ENCODE measurements around the gene ZNF185.

The ZNF185 gene

GRCh38 chrX:152897222-152898131 lies at the start of gene ZNF185:
Gene ZNF185, plus strand, starts transcription at chrX:152898067. Its CDS starts 16,423 bp downstream, at chrX:152914490.
- DNase-seq (ENCODE audit: low read depth in 3 of 3, low spot score in 1 of 3) = no peak

DNA sequence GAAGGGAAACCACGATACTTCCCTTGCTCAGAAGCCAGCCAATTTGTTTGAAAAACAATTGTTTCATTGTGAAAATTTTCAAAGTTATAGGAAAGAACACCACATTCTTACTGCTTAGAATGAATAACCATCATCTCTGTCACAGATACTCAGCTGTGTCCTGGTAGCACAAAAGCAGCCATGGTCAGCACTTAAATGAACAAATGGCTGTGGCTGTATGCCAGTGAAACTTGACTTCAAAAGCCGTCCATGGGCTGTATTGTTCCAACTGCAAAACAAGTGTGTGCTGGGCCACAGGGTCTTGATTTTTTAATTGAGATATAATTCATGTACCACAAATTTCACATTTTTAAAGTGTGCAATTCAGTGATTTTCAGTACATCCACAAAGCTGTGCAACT lies 47.4 kb upstream of the ZNF185 start:
- no peak for DNase-seq (ENCODE audit: low read depth in 3 of 3, low spot score in 1 of 3)

DNA sequence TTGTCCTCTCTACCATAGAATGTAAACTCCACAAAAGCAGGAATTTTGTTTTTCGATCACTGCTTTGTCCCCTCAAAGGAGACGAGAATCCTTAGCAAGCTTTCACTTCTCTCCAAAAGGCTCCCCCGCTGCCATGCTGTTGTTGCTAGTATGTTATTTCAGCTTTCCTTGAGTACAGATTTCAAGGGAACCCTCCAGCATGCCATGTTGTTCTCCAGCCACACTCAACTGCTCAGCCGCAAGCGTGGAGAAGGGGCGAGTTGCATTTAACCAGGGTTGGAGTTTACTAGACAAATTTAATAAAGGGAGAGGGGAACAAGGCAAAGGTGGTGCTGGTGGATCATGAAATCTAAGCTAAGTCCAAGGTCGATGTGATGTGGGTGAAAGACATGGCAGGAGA lies 43.9 kb upstream of the ZNF185 start:
- no peak for DNase-seq (ENCODE audit: low read depth in 3 of 3, low spot score in 1 of 3)

GRCh38 chrX:152861116-152861515 lies 36.8 kb upstream of the ZNF185 start:
- DNase-seq (ENCODE audit: low read depth in 3 of 3, low spot score in 1 of 3) = no peak

DNA sequence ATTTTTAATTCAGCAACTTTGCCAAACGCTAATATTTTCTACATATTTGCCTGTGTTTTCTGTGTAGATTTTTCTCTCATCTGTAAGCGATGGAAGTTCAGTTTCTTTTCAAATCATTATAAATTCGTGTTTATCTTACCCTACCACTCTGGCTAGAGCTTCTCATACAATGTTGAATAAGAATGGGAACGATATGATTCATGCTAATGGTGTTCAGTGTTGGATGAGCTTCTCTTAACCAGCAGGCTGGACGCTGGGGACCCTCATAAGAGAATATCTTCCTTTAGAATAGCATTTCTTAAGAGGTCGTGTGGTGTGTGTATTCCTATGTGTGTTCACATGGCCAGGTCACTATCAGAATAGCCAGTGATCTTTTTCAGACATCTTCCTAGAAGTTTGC lies 36.0 kb upstream of the ZNF185 start:
- DNase-seq (ENCODE audit: low read depth in 3 of 3, low spot score in 1 of 3) = no peak

GRCh38 chrX:152865232-152865920 lies 32.5 kb upstream of the ZNF185 start:
- no peak for DNase-seq (ENCODE audit: low read depth in 3 of 3, low spot score in 1 of 3)

DNA sequence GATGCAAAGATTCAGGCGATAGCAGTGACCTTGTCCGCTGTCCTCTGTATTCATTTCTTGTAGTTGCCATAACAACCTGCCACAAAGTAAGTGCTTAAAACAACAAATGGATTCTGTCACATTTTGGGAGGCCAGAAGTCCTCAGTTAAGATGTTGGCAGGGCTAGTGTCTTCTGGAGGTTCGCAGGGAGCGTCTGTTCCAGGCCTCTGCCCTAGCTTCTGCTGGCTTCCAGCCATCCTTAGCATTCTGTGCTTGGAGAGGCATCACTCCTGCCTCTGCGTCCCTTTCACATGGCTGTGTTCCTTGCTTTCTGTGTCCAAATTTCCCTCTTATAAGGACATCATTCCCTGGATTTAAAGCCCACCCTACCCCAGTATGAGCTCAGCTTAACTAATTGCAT lies 31.5 kb upstream of the ZNF185 start:
- no peak for DNase-seq (ENCODE audit: low read depth in 3 of 3, low spot score in 1 of 3)

DNA sequence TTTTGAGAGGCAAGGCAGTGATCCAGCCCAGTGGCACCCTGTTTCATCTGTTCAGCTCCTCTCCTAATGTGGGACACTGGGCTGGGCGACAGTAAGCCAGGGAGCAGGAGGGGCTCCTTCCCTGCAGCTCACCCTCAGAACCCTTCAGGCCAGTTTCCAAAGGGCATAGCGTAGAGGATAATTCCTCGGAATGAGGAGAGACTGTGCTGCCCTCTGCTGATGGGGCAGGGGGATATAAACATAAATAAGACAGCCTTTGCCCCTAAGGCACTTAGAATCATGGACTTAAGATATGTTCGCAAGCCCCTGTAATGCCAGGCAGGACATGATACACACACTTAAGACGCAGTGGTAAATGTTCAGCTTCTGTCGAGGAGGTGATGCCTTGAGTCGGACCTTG lies 27.9 kb upstream of the ZNF185 start:
- DNase-seq (ENCODE audit: low read depth in 3 of 3, low spot score in 1 of 3) = no peak

DNA sequence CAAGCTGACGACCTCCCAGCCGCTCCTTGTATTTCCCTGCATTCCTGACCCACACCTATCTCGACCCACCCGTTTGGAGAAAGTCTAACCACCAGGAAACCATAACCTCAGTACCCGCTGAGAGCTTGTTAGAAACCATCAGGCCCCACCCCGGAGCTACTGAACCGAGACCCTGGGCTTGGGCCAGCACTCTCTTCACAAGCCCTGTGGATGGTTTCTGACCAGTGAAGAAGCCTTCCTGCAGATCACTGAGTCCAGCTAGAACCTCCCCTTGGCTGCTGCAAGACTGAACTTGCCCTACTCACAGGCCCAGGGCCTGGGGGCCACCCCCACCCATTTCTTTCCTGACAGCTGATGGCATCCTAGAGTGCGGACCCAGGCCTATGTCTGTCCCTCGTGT lies 26.6 kb upstream of the ZNF185 start:
- DNase-seq (ENCODE audit: low read depth in 3 of 3, low spot score in 1 of 3) = no peak

GRCh38 chrX:152872522-152872921 lies 25.3 kb upstream of the ZNF185 start:
- no peak for DNase-seq (ENCODE audit: low read depth in 3 of 3, low spot score in 1 of 3)

GRCh38 chrX:152873361-152873760 lies 24.5 kb upstream of the ZNF185 start:
- no peak for DNase-seq (ENCODE audit: low read depth in 3 of 3, low spot score in 1 of 3)

DNA sequence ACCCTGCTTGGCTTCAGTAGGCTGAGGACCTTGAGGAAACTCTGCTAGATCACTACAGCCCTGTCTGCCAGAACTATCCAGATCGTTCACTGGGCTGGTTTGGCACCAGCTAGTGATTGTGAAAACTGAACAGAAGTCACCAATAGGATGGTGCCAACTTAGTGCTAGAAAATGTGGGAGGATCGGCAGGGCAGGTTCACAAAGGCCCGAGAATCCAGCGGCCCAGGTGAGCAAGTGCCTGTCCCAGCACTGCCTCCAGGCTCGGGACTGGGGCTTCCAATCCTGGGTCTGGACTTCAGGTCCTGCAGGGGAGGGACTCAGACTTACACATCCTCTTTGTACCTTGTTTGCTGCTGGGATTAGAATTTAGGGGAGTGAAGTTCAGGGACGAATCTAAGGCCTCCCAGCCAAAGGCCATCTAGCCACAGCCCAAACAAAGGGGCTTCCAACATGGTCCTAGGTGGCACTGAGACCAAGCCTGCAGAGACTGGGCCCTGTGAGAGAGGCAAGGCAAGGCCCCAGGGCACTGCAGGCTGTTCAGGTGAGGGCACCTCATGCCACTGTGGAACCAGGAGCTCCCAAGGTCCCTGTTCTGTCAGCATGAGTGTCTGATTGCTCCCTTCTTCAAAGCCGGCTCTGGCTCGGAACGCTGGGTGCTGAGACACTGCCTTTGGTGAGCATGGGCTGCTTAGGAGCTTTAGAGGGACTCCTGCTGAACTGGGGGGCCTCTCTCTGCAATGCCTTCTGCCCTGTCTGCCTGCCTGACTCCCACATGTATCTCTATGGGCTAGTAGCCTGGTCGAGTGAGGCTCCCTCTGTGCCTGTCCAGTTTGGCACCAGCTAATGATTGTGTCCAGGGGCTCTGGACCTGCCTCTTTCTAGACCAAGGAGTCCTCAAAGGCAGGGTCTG lies 20.7 kb upstream of the ZNF185 start:
- no peak for DNase-seq (ENCODE audit: low read depth in 3 of 3, low spot score in 1 of 3)

- no peak for DNase-seq (ENCODE audit: low read depth in 3 of 3, low spot score in 1 of 3)
These were observed 18.7 kb upstream of the ZNF185 start for GRCh38 chrX:152878976-152879755.

DNA sequence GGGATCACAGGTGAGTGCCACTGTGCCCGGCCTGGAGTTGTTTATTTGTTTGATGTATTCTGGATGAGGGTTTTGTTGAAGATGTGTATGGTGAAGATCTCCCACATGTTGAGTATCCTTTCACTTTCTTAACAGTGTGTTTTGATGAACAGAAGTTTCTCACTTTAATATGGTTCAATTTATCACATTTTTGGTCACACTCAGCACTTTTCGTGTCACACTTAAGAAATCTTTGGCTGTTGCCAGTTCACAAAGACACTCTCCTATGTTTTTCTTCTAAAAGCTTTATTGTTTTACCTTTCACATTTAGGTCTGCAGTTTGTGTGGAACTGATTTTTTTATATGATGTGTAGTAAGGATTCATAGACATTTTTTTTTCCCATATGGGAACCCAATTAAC lies 16.6 kb upstream of the ZNF185 start:
- DNase-seq (ENCODE audit: low read depth in 3 of 3, low spot score in 1 of 3) = no peak

DNA sequence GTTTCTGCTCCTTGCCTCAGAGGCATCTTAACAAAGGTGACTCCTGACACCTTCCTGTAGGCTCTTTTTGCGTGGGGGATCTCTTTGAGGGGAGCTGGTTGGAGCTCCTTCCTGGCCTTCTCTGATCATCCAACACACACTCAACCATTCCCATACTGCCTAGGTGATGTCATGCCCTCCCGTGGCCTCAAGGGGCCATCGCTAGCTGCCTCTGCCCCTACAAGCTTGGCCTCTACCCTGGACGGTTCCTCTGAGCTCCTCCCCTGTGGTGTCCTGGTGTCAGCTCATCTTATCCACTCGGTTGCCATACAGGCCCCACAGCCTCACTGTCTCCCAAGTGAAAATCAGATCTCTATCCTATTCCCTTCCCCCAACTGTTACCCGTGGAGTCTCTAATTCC lies 13.7 kb upstream of the ZNF185 start:
- no peak for DNase-seq (ENCODE audit: low read depth in 3 of 3, low spot score in 1 of 3)

GRCh38 chrX:152886716-152887115 lies 11.2 kb upstream of the ZNF185 start:
- DNase-seq (ENCODE audit: low read depth in 3 of 3, low spot score in 1 of 3) = no peak

GRCh38 chrX:152892499-152892898 lies 5.4 kb upstream of the ZNF185 start:
- no peak for DNase-seq (ENCODE audit: low read depth in 3 of 3, low spot score in 1 of 3)

DNA sequence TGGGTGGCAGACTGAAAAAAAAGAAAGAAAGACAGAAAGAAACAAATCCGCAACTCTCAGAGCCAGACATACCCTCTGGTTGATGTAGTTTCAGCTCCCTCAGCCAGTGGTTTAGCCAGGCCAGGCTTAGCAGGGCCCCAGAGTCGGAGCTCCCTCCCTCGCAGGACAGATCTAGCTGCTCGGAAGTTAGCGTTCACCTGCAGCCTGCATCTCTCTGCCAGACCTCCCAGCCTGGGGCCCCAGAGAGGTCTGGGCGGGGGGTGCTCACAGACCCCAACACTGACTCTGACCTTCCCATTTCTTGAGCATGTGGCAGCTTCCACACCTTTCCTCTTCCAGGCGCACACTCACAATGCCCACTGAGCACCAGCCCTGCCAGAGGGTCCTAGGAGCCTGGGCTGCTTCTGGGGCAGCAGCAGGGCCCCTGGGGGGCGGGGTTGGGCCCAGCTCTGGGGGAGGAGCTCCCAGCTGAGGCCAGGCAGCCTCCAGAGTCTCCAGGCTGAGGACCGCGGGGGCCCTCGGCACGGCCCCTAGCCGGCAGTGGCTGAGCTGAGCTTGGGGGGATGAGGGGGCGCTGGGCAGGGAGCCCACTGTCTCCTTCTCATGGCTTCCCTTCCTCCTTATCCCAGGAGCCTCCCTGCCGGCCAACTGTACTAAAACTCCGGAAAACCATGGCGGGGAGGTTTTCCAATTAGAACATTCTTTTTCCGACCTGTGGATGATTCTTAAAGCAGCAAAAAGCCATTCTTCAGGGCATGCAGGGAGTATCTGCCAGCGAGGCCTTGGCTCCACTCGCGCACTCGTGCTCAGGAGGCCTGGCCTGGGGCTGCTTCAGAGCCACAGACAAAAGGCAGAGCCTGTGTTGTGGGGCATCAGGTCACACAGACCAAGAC lies 4.6 kb upstream of the ZNF185 start:
- DNase-seq (ENCODE audit: low read depth in 3 of 3, low spot score in 1 of 3) = no peak

DNA sequence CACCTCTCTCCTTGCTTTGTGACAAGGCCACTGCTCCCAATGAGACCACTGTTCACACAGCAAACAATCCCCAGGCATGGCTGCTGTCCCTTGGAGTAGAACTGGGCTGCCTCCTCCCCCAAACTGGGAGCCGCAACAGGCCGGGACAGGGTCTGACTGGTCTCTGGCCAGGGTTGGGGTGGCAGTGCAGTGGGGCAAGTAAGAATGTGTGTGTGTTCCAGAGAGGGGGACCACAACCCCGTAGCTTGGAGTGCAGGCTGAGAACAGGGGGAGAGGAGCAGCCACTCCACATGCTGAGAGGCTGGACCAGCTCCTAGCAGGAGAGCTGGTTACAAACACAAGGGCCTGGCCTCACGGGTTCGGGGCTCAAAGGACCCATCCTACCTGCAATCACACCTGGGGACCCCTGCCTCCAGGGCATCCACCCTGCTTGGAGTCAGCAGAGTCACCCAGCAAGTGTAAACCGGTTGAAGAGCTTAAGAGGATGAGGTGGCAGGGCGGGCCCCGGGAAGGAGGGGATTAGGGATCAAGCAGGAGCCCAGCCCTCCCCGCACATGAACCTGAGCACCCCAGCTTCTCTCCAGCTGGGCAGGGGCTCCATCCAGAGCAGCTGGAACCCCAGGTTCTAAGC lies 3.8 kb upstream of the ZNF185 start:
- no peak for DNase-seq (ENCODE audit: low read depth in 3 of 3, low spot score in 1 of 3)

Data from stimulated activated CD4-positive, alpha-beta T cell treated with anti-CD3 and anti-CD28 coated beads, TNF-alpha, amount 100 ng/mL, for 1 hour (primary cell).